Epidermal melanocyte (primary cell): ENCODE data around the gene MICOS13.
A peak's percentile ranks its signal among the peaks of the same experiment; 100 is the strongest.

Experiments used
- DNase-seq: peaks from one replicate; pipeline ENCODE4 v3.0.0; 2011; ENCODE audit warnings: low spot score; ENCODE audit not compliant: insufficient read length

MICOS13 gene

DNA sequence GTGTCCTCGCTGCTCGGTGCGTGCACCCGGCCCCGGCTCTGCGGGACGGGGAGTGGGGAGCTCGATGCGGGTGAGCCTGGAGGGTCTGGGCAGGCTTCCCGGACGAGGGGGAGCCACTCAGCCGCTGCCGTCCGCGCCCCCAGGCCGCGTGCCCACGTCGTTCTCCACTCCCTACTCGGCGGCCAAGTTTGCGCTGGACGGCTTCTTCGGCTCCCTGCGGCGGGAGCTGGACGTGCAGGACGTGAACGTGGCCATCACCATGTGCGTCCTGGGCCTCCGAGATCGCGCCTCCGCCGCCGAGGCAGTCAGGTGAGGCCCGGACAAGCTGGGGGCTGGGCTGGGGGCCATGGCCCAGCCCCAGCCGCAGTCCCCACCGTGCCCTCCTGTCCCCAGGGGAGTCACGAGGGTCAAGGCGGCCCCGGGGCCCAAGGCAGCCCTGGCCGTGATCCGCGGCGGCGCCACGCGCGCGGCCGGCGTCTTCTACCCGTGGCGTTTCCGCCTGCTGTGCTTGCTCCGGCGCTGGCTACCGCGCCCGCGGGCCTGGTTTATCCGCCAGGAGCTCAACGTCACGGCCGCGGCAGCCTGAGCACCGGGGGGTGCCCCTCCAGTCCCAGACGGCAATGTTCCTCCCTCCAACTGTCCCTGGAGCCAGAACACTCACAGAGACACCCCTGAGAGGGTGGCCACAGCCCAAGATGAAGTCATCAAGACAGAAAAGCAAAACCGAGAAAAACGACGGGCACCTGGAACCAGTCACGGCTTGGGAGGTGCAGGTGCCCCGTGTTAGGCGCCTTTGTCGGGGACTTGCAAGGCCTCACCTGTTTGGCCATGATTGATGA lies 7.3 kb upstream of the MICOS13 start:
- no peak for DNase-seq

DNA sequence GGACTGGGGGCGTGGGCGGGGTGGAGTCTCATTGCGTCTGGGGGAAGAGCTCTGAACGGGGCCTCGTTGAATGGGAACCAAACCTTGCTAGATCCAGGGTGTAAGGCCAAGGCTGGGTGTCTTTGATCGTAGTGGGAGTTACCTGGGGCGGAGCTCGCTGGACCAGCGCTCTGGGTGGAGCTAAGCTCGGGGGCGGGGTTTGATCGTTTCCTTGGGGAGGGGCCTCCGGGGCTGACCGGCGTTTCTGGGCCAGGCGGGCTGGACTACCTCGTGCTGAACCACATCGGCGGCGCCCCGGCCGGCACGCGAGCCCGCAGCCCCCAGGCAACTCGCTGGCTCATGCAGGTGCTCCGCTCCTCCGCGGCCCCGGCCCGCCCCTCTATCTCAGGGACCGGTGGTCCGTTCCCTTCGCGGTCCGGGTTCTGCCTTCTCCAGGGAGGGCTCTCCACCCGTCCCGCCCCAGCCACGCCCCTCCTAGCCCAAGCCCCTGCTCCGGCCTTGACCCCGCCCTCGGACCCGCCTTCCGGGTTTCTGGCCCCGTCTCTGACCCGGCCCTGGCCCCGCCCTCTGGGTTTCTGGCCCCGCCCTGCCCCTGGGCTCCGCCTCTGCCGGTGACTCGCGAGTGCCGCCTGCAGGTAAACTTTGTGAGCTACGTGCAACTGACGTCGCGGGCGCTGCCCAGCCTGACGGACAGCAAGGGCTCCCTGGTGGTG lies 6.5 kb upstream of the MICOS13 start:
- peak; percentile 90 for DNase-seq

DNA sequence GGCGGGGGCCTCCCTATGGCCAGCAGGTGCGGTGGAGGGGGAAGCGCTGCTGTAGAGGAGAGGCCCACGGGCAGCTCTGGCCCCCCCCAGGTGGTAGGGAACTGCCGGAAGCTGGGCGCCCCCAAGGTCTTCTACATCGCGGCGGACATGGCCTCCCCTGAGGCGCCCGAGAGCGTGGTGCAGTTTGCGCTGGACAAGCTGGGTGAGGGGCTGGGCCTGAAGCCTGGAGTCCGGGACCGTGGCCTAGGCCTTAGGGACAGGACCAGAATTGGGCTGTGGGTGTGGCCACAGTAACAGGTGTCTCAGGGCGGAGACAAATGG lies 6.0 kb upstream of the MICOS13 start:
- DNase-seq: no peak

DNA sequence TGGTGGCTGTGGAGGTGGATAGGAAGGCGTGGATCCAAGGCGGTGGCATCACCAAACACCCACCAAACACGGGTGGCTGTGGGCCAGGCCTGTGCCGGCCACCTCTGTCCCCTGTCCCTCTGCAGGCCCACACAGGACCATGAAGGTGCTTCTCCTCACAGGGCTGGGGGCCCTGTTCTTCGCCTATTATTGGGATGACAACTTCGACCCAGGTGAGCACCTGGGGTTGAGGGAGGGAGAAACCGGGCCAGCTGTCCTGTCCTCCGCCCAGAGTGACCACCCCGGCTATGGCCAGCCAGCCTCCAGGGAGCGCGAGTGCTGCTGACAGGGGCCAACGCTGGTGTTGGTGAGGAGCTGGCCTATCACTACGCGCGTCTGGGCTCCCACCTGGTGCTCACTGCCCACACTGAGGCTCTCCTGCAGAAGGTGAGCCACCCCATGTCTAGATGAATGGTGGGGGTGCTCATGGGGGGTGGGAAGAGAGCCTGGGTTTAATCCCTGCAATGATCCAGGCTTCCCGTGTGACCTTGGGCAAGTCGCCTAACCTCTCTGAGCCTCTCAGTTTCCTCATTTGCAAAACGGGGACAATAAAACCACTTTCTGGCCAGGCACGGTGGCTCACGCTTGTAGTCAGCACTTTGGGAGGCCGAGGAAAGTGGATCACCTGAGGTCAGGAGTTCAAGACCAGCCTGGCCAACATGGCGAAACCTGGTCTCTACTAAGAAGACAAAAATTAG lies 4.5 kb upstream of the MICOS13 start:
- DNase-seq: no peak

DNA sequence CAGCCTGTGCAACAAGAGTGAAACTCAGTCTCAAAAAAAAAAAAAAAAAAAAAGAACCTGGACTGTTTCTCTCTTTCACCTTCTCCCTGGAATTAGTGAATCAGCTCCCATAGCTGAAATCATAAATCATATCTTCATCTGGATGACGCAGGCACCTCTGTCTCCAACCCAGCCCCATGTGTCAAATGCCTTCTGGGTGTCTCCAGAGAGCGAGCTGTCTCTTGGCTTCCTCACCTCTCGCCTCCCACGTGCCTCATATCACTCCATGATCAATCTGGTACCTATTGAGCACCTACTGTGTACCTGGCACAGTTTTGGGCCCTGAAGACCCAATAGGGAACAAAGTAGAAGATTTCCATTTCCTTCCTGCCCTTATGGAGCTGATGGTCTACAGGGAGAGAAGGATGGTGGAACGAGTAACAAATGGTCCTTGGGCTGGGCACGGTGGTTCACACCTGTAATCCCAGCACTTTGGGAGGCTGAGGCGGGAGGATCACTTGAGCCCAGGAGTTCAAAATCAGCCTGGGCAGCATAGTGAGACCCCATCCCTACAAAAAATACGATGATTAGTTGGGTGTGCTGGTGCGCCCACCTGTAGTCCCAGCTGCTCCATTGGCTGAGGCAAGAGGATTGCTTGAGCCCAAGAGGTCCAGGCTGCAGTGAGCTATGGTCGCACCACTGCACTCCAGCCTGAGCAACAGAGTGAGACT lies 3.0 kb upstream of the MICOS13 start:
- DNase-seq: no peak

DNA sequence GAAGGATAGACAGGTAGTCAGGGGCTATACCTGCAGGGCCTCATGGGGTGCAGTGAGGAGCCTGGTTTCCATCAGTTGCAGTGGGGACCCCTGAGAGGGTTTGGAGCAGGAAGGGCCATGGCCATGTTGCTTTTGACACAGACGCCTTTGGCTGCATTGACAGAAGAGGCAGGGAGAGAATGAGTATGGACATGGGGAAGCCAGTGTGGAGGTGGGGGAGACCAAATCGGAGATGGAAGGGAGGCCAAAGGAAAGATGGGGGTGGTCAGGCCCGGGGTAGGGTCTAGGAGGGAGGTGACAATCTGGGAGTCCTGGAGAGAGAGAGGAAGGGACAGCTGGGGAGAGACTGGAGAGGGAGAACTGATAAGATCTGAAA lies 1.8 kb upstream of the MICOS13 start:
- no peak for DNase-seq

DNA sequence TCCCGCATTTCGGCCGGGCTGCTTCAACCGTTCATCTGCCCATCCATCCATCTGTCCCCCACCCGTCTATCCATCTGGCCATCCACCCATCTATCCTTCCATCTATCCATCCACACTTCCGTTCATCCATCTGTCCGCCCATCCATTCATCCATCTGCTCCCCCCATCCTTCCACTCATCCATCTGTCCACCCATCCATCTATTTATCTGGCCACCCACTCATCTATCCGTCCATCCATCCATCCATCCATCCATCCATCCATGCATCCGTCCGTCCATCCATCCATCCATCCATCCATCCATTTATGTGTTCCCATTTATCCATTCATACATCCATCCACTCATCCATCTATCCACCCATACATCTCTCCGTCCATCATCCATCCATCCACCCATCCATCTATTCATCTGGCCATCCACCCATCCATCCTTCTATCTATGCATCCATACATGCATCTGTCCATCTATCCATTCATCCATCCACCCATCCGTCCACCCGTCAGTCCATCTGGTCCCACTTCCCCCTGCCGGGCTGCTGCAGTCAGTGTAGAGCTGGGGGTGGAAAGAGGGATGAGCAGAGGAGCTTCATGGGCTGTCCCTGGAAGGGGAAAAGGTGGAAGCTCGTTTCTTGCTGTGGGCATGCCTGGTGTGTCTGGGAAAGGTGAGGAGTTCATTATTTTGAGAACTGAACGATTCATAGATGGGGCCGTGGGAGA lies 1.2 kb upstream of the MICOS13 start:
- DNase-seq: no peak

DNA sequence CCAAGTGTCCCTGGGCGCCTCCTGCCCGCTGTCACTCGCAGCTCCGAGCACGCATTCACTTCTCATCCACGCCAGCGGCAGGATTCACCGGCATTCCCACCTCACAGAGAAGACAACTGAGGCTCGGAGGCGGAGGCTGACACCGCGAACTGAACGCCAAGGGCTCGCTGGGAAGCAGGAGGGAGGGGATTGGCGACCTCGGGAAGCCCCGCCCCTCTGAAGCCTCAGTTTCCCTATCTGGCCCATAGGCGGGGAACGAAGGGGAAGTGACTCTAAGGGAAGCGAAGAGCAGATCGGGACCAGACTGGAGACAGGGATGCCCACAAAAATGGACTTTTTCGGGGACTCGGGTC lies 256 bp downstream of the MICOS13 start:
- DNase-seq: no peak

DNA sequence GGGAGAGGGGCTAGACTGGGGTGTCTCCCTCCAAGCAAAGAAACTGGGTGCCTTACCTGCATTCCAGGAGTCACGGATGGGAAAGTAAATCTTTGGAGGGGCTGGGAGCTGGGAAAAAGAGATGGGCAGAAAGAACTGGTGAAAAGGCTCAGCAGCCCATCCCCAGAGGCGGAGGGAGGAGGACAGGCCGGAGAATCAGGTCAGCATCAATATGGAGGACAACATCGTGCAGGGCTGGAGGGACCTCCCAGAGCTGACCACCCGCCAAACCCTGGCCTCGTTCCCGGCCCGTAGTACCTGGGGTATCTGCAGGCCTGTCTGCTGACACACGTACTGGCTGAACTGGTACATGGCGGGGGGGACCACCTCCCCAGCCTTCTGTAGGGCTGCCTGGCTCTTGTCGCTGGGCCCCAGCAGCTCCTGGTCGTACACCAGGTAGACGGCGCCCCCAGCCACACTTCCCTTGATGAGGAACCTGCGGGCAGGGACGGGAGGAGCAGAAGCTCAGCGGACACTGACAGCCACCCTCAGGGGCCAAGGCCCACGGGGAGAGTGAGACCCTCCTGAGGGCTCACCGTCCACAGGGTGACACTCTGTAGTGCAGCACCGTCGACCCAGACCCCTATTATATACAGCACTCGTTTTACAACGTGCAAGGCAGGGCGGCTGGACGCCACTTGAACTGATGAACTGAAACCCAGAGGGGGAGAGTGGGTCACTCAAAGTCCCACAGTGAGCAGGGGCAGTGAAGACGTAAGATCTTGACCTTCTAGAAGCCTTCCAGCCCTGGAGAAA lies 830 bp downstream of the MICOS13 start:
- no peak for DNase-seq

DNA sequence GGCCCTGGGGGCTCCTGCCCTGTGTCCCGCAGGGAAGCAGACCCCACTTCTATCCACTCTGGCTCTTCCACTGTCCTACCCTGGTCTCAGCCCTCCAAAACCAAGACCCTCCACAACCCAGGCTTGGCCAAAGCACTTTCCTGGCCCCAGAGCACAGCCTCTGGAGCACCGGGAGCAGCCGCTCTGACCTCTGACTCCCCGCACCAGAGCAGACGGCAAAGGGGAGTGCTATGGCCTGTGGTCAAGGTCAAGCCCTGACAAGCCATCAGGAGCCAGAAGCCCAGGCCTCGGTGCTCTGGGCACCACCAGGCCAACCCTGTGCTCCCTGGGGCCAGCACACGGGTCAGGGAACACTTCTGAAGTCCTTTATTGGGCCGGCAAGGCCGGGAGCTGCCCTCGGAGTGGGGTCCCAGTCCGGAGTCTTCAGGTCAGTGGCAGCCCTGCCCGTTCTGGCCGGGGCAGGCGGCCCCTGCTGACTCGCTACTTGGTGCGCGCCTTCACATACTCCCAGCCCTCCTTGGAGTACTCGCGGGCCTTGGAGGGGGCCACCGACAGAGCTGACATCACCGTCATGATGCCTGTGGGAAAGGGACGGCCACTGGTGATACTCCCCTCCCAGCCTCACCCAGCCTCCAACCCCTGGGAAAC lies 2.1 kb downstream of the MICOS13 start:
- no peak for DNase-seq

DNA sequence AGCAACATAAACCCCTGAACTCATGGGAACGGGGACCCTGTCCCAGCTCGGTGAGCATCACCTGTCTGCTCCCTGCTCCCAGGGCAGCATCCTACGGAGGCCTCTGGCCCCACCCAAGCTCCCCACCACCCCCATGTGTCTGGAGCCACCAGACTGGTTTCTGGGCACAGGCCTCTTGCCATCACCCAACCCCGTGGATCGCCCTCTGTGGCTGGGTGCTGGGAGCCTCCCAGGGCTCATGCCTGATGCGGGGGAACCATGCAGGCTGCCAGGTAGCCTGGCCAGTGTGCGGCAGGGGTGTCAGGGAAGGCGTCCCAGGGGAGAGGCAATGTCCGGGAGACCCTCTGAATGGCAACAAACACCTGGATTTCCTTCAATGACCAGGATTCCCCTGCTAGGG lies 2.7 kb downstream of the MICOS13 start:
- DNase-seq: no peak

DNA sequence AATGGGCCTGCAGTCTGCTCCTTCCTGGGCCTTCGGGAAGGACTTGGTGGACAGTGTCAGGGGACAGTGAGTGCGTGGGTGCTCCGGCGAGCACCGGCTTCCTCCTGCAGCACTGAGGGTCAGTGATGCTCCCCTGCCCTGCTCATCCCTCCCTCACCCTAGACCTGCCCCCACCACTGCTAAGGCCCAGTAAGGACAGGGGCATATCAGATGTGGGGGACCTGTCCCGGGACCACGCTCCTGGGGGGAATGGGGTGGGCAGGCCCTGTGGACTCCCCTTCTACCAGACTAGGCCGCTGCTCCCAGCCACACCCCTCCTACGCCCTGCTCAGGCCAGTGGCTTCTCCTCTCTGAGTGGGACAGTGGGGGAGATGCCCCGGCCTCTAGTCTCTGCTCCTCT lies 3.2 kb downstream of the MICOS13 start:
- DNase-seq: no peak

DNA sequence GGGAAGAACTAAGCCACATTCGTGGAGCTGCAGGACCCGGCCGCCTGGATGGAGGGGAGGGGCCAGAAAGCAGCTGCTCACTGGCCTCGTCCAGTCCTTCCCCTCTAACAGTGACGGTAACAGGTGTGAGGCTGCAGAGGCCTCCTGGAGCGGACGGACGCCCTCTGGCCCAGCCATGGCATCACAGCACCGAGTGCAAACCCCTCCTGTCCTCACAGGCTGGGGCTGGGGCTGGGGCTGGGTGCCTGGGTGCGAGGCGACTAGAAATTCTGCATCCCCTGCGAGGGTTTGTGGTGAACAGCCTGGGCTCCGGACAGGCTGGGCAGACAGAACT lies 3.6 kb downstream of the MICOS13 start:
- DNase-seq: no peak

DNA sequence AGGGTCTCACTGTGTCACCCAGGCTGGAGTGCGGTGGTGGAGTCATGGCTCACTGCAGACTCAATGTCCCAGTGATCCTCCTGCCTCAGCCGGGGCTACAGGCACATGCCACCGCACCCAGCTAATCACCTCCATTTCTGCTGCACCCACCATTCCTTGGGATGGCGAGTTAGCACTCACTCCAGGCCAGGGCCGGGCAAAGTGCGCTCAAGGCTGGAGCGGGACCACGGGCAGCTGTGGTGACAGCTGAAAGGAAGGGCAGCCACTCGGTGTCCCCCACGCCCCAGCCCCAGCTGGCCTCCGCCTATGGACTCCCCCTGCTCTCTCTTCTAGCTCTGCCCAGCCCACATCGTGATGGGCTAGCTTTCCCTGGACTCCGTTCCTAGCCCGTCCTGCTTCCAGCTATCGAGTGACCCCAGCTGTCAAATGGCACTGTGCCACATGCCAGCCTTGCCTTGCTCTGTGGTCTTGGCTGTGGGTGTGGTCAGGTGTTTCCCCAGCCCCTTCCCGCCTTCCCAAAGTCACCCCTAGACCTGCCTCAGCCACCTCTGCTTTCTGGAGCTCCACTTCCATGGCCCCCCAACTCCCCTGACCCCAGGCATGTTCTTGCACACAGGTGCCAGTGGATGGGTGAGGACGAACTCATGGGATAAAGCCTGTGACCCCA lies 4.1 kb downstream of the MICOS13 start:
- DNase-seq: no peak

DNA sequence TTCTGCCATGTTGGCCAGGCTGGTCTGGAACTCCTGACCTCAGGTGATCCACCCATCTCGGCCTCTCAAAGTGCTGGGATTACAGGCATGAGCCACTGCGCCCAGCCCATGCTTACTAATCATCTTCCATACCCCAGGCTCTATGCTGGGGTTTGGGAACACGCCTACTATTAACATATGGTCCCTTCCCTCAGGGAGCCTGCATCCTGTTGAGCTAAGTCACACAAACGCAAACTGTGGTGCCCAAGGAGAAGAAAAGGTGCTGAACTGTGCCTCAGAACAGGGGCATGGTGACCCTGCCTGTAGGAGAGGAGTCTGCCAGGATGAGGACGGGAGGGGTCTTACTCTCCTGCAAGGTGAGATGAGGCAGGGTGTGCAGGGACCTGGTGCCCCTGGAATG lies 5.6 kb downstream of the MICOS13 start:
- no peak for DNase-seq

DNA sequence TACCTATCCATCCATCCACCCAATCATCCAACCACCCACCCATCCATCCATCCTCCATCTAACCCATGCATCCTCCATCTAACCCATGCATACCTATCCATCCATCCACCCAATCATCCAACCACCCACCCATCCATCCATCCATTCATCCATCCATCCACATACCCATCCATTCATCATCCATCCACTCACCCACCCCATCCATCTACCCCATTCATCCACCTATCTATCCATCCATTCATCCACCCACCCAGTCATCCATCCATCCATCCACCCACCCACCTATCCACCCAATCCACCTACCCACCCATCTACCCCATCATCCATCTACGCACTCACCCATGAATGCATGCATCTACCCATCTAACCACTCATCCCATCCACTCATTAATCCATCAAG lies 6.6 kb downstream of the MICOS13 start:
- DNase-seq: no peak

DNA sequence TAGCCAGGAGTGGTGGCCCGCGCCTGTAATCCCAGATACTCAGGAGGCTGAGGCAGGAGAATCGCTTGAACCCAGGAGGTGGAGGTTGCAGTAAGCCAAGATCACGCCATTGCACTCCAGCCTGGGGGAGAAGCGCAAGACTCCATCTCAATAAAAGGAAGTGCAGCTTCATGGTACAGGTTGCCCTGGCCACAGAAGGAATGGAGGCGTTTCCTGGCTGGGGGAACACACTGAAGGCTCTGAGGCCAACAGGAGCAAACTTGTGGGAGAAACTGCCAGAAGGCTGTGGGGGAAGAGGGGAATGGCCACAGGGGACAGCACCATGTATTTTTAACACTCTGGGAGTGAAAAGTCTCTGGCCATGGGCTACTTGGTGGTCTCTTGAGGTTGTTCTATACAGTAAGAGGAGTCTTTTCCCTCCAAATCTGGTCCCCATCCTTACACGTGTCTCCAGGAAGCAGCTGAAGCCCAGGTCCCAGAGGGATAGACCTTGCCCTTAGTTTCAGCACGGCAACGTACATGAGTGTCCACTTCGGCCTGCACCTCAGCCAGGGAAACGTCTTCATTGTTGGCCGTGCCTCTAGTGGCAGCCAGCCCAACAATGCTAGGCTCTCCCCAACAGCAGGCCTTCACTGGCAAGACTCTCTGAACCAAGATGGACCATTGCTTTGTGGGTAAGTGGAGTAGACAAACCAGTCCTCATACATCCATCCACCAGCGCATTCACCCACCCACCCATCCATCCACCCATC lies 7.4 kb downstream of the MICOS13 start:
- DNase-seq: no peak

DNA sequence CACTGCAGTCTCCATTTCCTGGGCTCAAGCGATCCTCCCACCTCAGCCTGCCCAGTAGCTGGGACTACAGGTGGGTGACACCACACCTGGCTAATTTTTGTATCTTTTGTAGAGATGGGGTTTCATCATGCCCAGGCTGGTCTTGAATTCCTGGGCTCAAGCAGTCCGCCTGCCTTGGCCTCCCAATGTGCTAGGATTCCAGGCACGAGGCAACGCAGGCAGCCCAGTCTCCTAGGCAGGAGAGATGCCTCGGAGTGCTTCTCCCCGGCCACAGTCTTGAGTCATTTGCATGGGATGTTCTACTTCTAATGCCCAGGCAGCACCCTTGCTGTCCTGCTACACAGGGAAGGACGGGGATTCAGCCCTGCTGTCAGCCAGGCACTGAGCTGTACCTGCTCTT lies 8.7 kb downstream of the MICOS13 start:
- no peak for DNase-seq

DNA sequence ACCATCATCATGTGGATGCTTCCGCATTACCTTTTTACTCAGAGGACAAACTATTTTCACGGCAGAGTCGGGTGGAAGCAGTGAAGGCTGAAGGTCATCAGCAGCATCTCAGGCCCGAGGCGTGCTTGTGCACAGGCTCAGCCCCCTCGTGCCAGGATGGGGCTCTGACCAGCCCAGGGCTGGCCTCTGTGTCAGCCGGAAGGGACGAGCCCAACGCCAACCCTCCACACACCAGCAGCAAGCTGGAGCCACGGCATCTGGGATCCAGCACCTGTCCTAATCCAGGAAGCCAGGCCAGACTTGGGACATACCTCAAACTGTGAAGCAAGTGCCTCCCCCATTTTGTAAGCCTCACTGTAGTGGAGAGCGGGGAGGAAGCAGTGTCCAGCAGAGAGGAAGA lies 11.1 kb downstream of the MICOS13 start:
- DNase-seq: no peak
